Body of pancreas (tissue), 4 donors: ENCODE measurements around the gene CCDC68.

ENCODE experiments used
- POLR2A ChIP-seq, 3 donors: fragments of 450-650 bp; IDR thresholded peaks; one replicate each; pipeline ENCODE4 v1.6.1; 2016; ENCODE audit warnings: antibody characterized with exemption in 3 of 3, mild to moderate bottlenecking in 2 of 3
- TF ChIP-seq, protein P1 (sequence below), 7 experiments: fragments of 450-650 bp in 4 of 7; fragments of 200-600 bp in 3 of 7; sonication (generic) in 3 of 7; IDR thresholded peaks; one replicate each; pipeline ENCODE4 v1.5.1; 2016 to 2019; ENCODE audit warnings: antibody characterized with exemption in 7 of 7

DNA sequence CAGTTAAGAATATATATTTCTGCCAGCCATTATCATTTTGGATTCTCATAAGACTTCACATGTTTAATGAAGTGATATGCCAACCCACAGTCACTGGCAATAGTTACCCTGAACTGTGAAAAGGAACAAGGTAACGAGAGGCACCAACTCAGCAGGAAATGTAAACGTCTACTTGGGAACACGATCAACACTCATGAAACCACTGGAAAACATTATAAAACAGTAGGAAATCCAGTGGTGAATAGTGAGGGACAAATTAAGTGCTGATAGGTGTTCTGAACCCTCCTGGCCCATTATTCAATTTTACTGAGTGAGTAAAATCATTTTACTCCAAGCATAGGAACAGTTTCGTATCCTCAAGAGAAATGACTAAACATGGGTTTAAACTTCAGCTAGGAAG, 17.1 kb downstream of the CCDC68 start:
- no peak for TF ChIP-seq POLR2A (IDR thresholded peaks at IDR 0.05)
- TF ChIP-seq, protein P1, sequence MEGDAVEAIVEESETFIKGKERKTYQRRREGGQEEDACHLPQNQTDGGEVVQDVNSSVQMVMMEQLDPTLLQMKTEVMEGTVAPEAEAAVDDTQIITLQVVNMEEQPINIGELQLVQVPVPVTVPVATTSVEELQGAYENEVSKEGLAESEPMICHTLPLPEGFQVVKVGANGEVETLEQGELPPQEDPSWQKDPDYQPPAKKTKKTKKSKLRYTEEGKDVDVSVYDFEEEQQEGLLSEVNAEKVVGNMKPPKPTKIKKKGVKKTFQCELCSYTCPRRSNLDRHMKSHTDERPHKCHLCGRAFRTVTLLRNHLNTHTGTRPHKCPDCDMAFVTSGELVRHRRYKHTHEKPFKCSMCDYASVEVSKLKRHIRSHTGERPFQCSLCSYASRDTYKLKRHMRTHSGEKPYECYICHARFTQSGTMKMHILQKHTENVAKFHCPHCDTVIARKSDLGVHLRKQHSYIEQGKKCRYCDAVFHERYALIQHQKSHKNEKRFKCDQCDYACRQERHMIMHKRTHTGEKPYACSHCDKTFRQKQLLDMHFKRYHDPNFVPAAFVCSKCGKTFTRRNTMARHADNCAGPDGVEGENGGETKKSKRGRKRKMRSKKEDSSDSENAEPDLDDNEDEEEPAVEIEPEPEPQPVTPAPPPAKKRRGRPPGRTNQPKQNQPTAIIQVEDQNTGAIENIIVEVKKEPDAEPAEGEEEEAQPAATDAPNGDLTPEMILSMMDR (IDR thresholded peaks at IDR 0.05) = no peak
